ENCODE measurements around the gene GGT7.
"Not testable (repeated sequence)": the region's sequence is repeated elsewhere in the genome, so short reads cannot be mapped to it uniquely, and the experiment has no call there.

The GGT7 gene

GRCh38 chr20:34883087-34883688 is 10.5 kb upstream of the GGT7 start:
- DNase-seq (ENCODE audit: low read depth), result no peak

- DNase-seq (ENCODE audit: low read depth), result no peak
These were observed 9.0 kb upstream of the GGT7 start for GRCh38 chr20:34881689-34882088.

- not testable (repeated sequence) for DNase-seq (ENCODE audit: low read depth)
These were observed 8.3 kb upstream of the GGT7 start for GRCh38 chr20:34880971-34881370.

- no peak for DNase-seq (ENCODE audit: low read depth)
These were observed 7.7 kb upstream of the GGT7 start for GRCh38 chr20:34880215-34880850.

- no peak for DNase-seq (ENCODE audit: low read depth)
These were observed 4.0 kb upstream of the GGT7 start, which contains the start of gene ACSS2 for GRCh38 chr20:34876406-34877282. Gene ACSS2 (plus strand): TSS chr20:34876612. CDS start chr20:34876646, 34 bp downstream.

GRCh38 chr20:34875642-34876405 is 3.2 kb upstream of the GGT7 start:
- DNase-seq (ENCODE audit: low read depth), result peak; percentile 90

GRCh38 chr20:34874094-34874654 is 1.5 kb upstream of the GGT7 start:
- DNase-seq (ENCODE audit: low read depth), result peak; percentile 67

- no peak for DNase-seq (ENCODE audit: low read depth)
These were observed 982 bp upstream of the GGT7 start for GRCh38 chr20:34873583-34874093.

- no peak for DNase-seq (ENCODE audit: low read depth)
These were observed 562 bp downstream of the GGT7 start for GRCh38 chr20:34871966-34872621.

GRCh38 chr20:34871320-34871926 is 1.2 kb downstream of the GGT7 start:
- DNase-seq (ENCODE audit: low read depth), result no peak

GRCh38 chr20:34864216-34864615 is 8.4 kb downstream of the GGT7 start:
- no peak for DNase-seq (ENCODE audit: low read depth)

GRCh38 chr20:34863421-34863965 is 9.2 kb downstream of the GGT7 start:
- no peak for DNase-seq (ENCODE audit: low read depth)

GRCh38 chr20:34862724-34863123 is 9.9 kb downstream of the GGT7 start:
- no peak for DNase-seq (ENCODE audit: low read depth)

- DNase-seq (ENCODE audit: low read depth), result no peak
These were observed 11.1 kb downstream of the GGT7 start for GRCh38 chr20:34861386-34862084.

- DNase-seq (ENCODE audit: low read depth), result no peak
These were observed 12.7 kb downstream of the GGT7 start for GRCh38 chr20:34859826-34860545.

GRCh38 chr20:34859367-34859766 is 13.3 kb downstream of the GGT7 start:
- no peak for DNase-seq (ENCODE audit: low read depth)

GRCh38 chr20:34852298-34852697 is 20.4 kb downstream of the GGT7 start:
- no peak for DNase-seq (ENCODE audit: low read depth)

- DNase-seq (ENCODE audit: low read depth), result no peak
These were observed 21.7 kb downstream of the GGT7 start for GRCh38 chr20:34850969-34851368.

- no peak for DNase-seq (ENCODE audit: low read depth)
These were observed 22.9 kb downstream of the GGT7 start for GRCh38 chr20:34849778-34850177.
